ENCODE results near the gene PLB1.

DNA sequence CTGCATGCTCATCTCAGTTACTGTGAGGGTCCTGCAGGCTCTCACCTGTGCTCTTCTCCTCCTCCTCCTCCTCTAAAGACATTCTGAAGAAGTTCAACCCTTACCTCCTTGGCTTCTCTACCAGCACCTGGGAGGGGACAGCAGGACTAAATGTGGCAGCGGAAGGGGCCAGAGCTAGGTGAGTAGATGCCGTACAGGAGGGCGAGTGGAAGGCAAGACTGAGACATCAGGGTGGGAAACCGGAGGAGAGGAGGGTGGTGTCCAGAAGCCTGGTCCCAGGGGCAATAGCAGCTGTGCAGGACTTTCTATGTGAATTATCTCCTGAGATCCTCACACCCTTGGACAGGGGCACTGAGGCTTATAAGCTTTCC lies 124.9 kb downstream of the PLB1 start:
- TF ChIP-seq POLR2AphosphoS5 (IDR thresholded peaks at IDR 0.05; ENCODE audit: borderline replicate concordance, low read depth, low read length) (no peak), EZH2 (IDR thresholded peaks at IDR 0.05) (no peak), FOXP2 (optimal IDR thresholded peaks at IDR 0.05; ENCODE audit: control extremely low read depth, extremely low read length, insufficient read depth) (no peak)
